DMS114 treated with DMSO at 0.1 percent for 48 hours (cell line): ENCODE data around the gene NUBP2.

Experiments
- DNase-seq: peaks from one replicate; lab custom pipeline; 2025; ENCODE audit not compliant: unreplicated experiment; lab: John Stamatoyannopoulos, UW

NUBP2 gene

DNA sequence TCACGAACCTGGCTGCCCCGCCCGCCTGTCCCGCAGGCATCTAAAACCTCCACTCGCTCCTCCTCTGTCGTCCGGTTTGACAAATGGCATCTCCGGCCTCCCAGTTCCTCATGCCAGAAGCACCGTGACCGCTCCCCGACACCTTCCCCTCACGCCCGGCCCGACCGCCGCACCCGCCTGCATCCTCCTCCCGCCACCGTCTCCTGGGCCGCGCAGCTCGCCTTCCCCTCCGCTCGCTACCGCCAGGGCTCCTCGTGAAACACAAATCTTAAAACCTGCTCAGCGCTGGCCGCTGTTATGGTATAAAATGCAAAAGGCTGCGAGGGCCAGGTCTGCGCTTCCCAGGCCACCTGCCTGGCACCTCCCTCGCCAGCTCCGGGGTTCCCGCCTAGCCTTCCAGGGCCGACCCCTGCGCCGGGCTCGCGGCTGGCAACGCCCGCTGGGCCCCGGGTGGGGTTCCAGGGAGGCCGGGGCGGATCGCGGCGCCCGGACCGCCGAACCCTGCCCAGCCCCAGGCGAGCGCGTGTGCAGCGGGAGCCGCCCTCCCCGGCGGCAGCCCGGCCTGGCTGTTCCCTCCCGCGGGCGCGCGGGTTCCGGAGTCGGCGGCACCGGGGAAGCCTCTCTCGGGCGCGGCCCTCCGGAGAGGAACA, 877 bp upstream of the NUBP2 start:
- no peak for DNase-seq

DNA sequence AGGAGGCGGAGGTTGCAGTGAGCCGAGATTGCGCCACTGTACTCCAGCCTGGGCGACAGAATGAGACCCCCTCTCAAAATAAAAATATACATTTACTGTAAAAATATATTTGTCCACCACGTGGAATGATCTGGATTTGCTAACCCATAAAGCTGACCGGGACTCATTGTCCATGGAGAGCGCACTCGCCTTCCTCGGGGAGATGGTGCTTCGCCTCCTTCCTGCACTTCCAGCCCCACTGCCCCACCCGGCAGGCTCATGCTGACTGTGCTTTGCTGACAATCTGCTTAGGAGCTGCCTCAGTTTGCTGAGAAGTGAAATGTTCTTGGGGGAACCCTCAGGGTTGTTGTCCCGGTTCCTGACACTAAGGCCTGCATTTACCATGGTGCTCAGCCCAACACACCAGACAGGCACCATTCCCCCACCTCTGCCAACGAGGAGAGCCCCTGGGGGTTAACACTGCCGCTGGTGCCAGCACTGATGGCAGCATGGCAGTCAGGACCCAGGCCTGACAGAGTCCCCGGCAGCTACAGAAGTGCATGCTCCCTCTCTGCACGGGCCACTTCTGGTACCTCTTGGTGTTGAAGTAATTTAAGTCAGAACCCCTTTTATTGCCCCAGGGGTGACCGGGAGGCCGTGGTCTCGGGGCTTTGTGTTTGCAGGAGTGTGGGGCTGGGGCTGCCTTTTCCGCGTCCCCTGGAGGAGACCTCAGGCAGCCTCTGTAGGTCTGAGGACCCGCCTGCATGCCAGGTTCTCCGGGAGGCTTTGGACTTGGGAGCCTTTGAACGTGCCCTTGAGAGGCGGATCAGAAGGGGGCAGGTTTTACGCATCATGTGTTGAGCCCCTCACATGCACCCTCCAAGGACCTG, 2.5 kb downstream of the NUBP2 start:
- DNase-seq = no peak

DNA sequence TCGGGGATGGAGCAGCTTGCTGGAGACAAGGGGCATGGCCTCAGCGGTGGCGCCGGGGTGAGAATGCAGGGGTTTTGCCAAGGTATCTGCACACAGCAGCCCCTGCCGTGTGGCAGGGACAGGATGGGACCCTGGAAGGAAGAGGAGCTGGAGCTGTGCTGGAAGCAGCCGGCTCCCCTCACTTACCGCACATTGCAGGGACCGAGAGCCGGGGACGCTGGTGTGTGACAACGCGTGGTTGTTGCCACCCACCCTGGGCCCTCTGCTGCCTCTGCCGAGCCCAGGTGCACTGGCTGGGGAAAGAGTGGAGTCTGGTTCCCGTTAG, 3.0 kb downstream of the NUBP2 start:
- no peak for DNase-seq

GRCh38 chr16:1786242-1787055, 3.7 kb downstream of the NUBP2 start:
- no peak for DNase-seq

GRCh38 chr16:1787056-1787321, 4.2 kb downstream of the NUBP2 start:
- no peak for DNase-seq

DNA sequence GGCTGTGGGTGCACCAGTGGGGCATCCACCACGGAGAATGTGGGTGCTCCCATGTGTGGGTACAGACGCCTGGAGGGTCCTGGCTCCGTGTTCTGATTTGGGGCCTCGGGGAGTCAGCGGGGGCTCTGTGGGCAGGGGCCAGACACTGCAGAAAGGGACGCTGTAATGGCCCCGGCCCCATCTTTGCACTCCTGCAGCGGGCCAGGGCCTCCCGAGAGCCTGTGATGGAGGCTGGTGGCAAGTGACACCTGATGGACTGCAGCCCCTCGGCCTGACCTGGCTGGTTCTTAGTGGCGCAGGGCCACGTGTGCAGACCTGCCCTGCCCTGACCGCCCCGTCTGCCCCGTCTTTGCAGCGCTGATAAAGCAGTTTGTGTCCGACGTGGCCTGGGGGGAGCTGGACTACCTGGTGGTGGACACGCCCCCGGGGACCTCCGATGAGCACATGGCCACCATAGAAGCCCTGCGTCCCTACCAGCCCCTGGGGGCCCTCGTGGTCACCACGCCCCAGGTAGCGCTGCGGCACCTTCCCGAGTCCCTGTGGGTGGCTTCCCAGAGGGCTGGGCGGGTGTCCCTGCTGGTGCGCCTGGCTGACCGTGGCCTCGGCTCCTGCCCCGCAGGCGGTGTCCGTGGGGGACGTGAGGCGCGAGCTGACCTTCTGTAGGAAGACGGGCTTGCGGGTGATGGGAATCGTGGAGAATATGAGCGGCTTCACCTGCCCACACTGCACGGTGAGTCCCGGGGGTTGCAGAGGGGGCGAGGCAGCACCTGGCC, 4.7 kb downstream of the NUBP2 start:
- no peak for DNase-seq

DNA sequence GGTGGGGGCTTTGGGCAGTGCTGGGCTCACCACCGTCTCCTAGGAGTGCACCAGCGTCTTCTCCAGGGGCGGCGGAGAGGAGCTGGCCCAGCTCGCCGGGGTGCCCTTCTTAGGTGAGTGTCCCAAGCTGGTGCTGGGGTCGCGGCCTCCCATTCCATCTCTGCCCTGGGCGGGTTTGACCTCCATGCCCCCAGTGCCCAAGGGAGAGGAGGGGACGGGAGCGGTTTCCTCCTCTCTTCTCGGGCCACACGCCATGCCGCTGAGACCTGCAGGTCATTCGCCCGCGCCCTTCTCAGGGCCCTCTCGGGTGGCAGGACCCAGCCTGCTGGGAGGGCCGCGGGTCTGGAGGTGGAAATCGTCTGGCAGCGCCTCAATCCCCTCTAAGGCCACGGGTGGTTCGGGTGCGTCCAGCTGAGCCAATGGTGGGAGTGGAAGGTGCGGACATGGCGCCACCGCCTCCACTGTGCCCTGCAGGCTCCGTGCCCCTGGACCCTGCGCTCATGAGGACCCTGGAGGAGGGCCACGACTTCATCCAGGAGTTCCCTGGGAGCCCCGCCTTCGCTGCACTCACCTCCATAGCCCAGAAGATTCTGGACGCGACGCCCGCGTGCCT, 5.4 kb downstream of the NUBP2 start:
- DNase-seq = no peak

DNA sequence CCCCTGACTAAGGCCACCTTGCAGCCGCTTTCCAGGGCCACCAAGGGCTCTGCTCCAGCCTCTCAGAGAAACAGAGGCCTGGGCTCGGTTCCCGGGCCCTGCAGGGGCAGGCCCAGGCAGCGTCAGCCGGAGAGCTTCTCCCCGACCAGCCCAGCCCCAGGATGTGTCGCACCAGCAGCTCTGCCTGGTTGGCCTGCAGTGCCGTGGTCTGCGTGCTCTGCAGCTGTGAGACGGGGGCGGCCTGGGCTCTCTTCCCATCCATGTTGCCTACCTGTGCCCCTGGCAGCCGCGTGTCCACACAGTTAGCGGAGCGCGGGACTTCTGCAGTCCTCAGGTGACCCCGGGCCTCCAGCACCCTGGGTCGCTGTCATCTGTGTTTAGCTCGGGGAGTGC, 5.9 kb downstream of the NUBP2 start:
- no peak for DNase-seq

DNA sequence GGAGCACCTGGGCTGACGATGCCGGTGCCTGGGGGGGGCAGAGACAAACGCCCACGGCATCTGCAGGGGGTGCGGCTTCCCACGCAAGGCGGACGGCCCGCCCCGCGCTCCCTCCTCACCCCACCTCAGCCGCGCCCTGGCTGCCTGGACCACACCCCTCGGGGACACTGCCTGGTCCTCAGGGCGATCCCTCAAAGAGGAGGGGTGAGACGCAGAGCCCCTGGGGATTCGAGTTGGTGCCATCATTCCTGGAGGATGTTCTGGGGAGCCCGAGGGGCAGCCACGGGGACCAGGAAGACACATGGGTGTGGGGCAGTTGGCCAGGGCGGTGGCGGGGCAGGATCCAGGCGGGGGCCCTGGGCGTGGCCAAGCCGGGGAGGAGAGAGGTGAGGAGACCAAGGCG, 6.9 kb downstream of the NUBP2 start:
- no peak for DNase-seq

GRCh38 chr16:1790261-1790610, 7.5 kb downstream of the NUBP2 start:
- no peak for DNase-seq

DNA sequence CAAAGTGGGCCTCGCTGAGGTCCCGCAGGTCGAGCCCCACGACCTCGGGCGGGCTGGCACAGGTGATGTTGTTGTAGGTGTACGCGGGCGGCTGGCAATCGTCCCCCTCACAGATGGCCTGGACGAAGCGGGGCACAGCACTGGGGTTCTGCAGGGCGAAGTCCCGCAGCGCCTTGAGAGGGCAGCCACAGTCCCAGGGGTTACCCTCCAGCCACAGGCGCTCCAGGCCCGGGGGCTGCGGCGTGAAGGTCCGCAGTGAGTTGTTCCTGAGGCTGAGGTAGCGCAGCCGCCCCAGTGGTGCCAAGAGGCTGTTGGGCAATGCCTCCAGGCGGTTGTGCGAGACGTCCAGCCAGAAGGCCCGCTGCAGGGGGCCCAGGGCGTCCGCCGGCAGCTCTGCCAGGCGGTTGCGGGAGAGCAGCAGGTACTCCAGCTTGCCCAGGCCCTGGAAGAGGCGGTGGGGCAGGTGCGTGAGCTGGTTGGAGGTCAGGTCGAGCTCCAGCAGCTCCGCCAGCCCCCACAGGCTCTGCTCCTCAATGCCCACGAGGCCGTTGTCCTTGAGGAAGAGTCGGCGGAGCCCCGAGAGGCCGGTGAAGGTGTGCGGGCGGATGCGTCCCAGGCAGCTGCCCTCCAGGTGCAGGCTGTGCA, 8.0 kb downstream of the NUBP2 start:
- no peak for DNase-seq

DNA sequence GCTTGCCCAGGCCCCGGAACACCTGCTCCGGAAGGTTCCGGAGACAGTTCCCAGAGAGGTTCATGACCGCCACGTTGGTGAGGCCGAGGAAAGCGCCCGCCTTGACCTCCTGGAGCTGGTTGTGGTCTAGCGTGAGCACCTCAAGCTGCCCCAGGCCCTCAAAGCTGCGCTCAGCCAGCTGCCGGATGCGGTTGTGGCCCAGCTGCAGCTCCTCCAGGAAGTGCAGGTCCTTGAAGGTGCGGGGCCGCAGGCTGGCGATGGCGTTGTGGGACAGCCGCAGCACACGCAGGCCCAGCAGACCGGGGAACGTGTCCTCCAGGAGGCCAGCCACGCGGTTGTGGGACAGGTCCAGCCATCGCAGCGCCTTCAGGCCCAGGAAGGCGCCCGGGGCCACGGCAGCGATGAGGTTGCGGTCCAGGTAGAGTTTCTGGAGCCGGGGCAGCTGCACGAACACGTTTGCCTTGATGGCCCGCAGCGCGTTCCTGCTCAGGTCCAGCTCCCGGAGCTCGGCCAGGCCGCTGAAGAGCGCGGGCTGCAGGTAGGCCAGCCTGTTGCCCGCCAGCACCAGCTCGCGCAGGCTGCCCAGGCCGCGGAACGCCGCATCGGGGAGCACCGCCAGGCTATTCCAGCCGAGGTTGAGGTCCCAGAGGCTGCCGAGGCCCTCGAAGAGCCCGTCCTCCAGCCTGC, 8.6 kb downstream of the NUBP2 start:
- DNase-seq = no peak

GRCh38 chr16:1791943-1792812, 9.4 kb downstream of the NUBP2 start:
- no peak for DNase-seq

DNA sequence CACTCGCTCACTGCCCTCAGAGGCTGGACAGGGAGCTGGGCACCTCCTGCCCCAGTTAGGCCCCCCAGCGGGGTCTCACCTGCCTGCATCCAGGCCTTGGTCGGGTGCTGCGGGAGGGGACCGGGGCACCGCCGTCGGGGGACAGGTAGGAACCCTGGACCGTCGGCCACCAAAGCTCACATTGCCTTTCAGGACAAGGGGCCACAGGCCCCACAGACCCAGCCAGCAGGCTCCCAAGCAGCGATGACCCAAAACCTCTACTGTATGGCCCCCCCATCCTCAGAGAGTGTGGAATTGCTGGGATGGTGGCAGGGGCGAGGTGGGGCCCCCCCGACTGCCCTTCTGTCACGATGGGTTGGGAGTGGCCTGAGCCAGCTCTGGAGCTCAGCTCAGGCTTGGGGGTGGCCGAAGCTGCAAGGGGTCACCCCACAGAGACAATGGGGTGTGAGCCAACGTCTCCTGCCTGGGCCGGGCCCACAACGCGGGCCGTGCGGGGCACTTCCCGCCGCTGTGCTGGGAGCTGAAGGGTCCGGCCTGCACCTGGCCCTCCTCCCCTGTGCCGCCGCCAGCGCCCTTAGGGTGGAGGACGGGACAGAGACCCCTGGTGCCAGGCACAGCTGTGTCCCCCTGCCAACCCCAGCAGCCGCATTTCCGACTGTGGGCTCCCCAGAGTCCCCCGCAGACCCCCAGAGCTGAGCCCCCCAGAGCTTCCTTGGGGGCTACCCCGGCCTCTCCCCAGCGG, 10.2 kb downstream of the NUBP2 start:
- no peak for DNase-seq

GRCh38 chr16:1793578-1794220, 10.9 kb downstream of the NUBP2 start, which contains the start of gene IGFALS:
Gene IGFALS (minus strand): TSS chr16:1793705. CDS start chr16:1793652, 53 bp downstream.
- DNase-seq = no peak

GRCh38 chr16:1794221-1794871, 11.6 kb downstream of the NUBP2 start:
- DNase-seq = no peak
